PC-9 (cell line): ENCODE data around the gene BHLHE40.

Source experiments
- CTCF ChIP-seq: fragments of 200-600 bp; sonication (generic); conservative IDR thresholded peaks from 2 replicates; pipeline ENCODE4 v1.6.1; 2017; ENCODE audit warnings: mixed run types, antibody characterized with exemption, mild to moderate bottlenecking, moderate library complexity
- EZH2 ChIP-seq: fragments of 200-600 bp; sonication (generic); IDR thresholded peaks from 2 replicates; pipeline ENCODE4 v1.8.0; 2017; ENCODE audit warnings: antibody characterized with exemption, low read depth

- TF ChIP-seq CTCF, result no peak
- TF ChIP-seq EZH2, result no peak
Measured at GRCh38 chr3:4978966-4979427, 240 bp upstream of the BHLHE40 start.
